Large intestine (tissue), 1 donor: ENCODE measurements around the gene PTTG1IP. TPM values are rescaled to one million over a fixed set of nuclear protein-coding genes. Genes with fewer than 3 reads are reported as not detected.

Experiments used
- polyA plus RNA-seq: library from polyadenylated mRNA; unstranded; fragments of 120-200 nt; gene quantifications from one replicate; pipeline ENCODE4 v1.2.1, GENCODE V29; 2013

Gene PTTG1IP
- polyA plus RNA-seq, 1 donor = 185 TPM

Other genes with a start within 250 kb of the PTTG1IP start
- not detected for gene KRTAP10-9, start 246.6 kb downstream of the PTTG1IP start, polyA plus RNA-seq
- not detected for gene KRTAP10-10, start 236.3 kb downstream of the PTTG1IP start, polyA plus RNA-seq
- gene KRTAP10-11, start 227.3 kb downstream of the PTTG1IP start, polyA plus RNA-seq = not detected
- not detected for gene KRTAP12-4, start 219.0 kb downstream of the PTTG1IP start, polyA plus RNA-seq
- not detected for gene KRTAP12-3, start 215.8 kb downstream of the PTTG1IP start, polyA plus RNA-seq
- not detected for gene KRTAP12-2, start 206.8 kb downstream of the PTTG1IP start, polyA plus RNA-seq
- not detected for gene KRTAP12-1, start 191.5 kb downstream of the PTTG1IP start, polyA plus RNA-seq
- not detected for gene KRTAP10-12, start 176.5 kb downstream of the PTTG1IP start, polyA plus RNA-seq
- 0.55 TPM for gene TSPEAR, start 162.1 kb downstream of the PTTG1IP start, polyA plus RNA-seq
- 97.1 TPM for gene UBE2G2, start 71.9 kb downstream of the PTTG1IP start, polyA plus RNA-seq
- 94.4 TPM for gene SUMO3, start 55.6 kb downstream of the PTTG1IP start, polyA plus RNA-seq
- gene ITGB2, start 47.2 kb upstream of the PTTG1IP start, polyA plus RNA-seq = 17.1 TPM
- gene SLX9, start 66.3 kb upstream of the PTTG1IP start, polyA plus RNA-seq = 19.4 TPM
- 12.1 TPM for gene ADARB1, start 200.9 kb upstream of the PTTG1IP start, polyA plus RNA-seq